Measurements from ENCODE around the gene HTR3B.

DNA sequence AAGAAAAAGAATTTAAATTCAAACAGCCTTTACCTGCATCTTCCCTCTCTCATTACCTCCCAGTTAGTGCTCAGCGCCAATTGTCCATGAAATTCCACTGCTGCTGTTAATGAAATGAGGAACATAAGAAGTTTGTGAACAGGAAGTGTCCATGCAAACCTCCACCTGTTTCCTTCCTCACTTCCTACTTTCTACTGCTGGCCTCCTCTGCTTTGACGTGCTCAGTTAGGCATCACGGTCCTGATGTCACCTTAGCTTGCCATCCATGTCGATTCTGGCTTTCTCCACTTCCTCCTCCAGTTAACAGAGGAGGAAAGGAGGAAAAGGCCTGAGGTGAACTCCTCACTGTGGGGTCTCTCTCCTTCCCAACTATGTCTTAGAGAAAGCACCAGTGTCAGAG is 43.4 kb downstream of the HTR3B start:
- TF ChIP-seq, protein P1, sequence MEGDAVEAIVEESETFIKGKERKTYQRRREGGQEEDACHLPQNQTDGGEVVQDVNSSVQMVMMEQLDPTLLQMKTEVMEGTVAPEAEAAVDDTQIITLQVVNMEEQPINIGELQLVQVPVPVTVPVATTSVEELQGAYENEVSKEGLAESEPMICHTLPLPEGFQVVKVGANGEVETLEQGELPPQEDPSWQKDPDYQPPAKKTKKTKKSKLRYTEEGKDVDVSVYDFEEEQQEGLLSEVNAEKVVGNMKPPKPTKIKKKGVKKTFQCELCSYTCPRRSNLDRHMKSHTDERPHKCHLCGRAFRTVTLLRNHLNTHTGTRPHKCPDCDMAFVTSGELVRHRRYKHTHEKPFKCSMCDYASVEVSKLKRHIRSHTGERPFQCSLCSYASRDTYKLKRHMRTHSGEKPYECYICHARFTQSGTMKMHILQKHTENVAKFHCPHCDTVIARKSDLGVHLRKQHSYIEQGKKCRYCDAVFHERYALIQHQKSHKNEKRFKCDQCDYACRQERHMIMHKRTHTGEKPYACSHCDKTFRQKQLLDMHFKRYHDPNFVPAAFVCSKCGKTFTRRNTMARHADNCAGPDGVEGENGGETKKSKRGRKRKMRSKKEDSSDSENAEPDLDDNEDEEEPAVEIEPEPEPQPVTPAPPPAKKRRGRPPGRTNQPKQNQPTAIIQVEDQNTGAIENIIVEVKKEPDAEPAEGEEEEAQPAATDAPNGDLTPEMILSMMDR (IDR thresholded peaks at IDR 0.05; ENCODE audit: poor library complexity, severe bottlenecking), result no peak
- TF ChIP-seq EZH2 (IDR thresholded peaks at IDR 0.05; ENCODE audit: borderline replicate concordance, insufficient read depth, low read length, poor library complexity, severe bottlenecking) (no peak), MXI1 (conservative IDR thresholded peaks at IDR 0.05; ENCODE audit: poor library complexity, severe bottlenecking) (no peak)

Data from neural cell (in vitro differentiated cells).